Measurements from ENCODE around the gene CDC73. TPM values are rescaled to one million over a fixed set of nuclear protein-coding genes. Genes with fewer than 3 reads are reported as not detected.

The CDC73 gene
- total and polyA plus RNA-seq, 9 of the 15 experiments (the other 6 are each of a cell fraction or from before 2014, with no cell fraction given), result 19.0 to 61.7 (median 30.1) TPM

DNA sequence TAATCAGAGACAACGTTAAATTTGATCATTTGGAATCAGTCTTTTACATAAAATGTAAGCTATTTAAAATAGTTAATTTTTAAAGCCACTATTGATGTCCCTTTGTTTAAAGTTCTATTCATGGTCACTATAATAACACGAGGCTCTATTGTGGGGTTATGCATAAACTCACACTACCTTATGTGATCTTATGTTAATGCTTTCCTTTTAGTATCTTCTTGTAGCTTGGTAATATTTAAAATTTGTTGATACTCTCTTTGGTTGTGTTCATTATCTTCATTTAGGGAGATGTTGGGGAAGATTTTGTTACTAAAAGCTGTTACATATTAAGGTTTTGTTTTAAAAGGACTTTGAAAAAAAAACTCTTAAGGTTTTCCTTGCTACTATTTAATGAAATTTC lies 63.4 kb downstream of the CDC73 start:
- no peaks in the 10 kb centered on the region; a peak in 1 of 5 replicates for H3K4me1 ChIP-seq (replicated peaks in 1 of 2; ENCODE audit: control insufficient read depth in 2 of 2, insufficient read depth in 2 of 2, low read length in 2 of 2)
- H4K20me1 ChIP-seq (replicated peaks; ENCODE audit: control insufficient read depth, insufficient read depth, low read length), result peaks cover 3% of the 10 kb centered on the region; the same call in 1 of the 2 replicates
- CTCF ChIA-PET (ENCODE audit: low intra/inter-chr PET ratio), result no interaction called here
- H3K27me3 ChIP-seq (ENCODE audit: control insufficient read depth in 2 of 2, insufficient read depth in 2 of 2, low read length in 2 of 2), result no peaks in the 10 kb centered on the region
- no peaks in the 10 kb centered on the region for H3K9me3 ChIP-seq (replicated peaks; ENCODE audit: control insufficient read depth, insufficient read depth, low read depth, low read length)
- FAIRE-seq, result no peak
- ATAC-seq, result no peak
- no peak for TF ChIP-seq ZNF121 (CRISPR knock-in tag; conservative IDR thresholded peaks at IDR 0.05)
- TF ChIP-seq NR2F6 (CRISPR knock-in tag; IDR thresholded peaks at IDR 0.05), result no peak
- no peak for TF ChIP-seq POLR2AphosphoS2 (IDR thresholded peaks at IDR 0.05; ENCODE audit: low read length)
- TF ChIP-seq ZNF79 (CRISPR knock-in tag; IDR thresholded peaks at IDR 0.05; ENCODE audit: low read depth), result no peak
- TF ChIP-seq SRSF9 (IDR thresholded peaks at IDR 0.05; ENCODE audit: borderline replicate concordance, low read depth, low read length), result no peak
- TF ChIP-seq, protein P1, sequence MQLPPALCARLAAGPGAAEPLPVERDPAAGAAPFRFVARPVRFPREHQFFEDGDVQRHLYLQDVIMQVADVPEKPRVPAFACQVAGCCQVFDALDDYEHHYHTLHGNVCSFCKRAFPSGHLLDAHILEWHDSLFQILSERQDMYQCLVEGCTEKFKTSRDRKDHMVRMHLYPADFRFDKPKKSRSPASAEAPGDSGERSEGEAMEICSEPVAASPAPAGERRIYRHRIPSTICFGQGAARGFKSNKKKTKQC (CRISPR knock-in tag; IDR thresholded peaks at IDR 0.05), result no peak
- no peak overlapping the region for H3K4me3 ChIP-seq
- H3K79me2 ChIP-seq (ENCODE audit: control insufficient read depth, insufficient read depth, low read length), result peaks cover 78% of the 10 kb centered on the region
- no peak overlapping the region for H2AFZ ChIP-seq (ENCODE audit: low read depth, low read length)
- POLR2A ChIA-PET, result interaction anchor here (1.1 to 1.3 kb wide), 3 partner anchors 8 to 14 kb away, joined by 3 to 4 read pairs (median 3); no protein-coding TSS in a partner anchor
- no peaks in the 10 kb centered on the region for H3K36me3 ChIP-seq (ENCODE audit: control insufficient read depth, insufficient read depth, low read length)
- in situ Hi-C loops (cut with MboI) (no loop called here), intact Hi-C loops (cut with micrococcal nuclease) (loop anchor here (10.0 kb wide), 1 partner anchor 210 kb away; no protein-coding TSS in a partner anchor)
- no peak overlapping the region for H3K4me2 ChIP-seq (ENCODE audit: insufficient read depth, low read length)
- DNase-seq (ENCODE audit: extremely low read depth in 1 of 4, low spot score in 3 of 4), result no peak
- no peak overlapping the region for H3K9ac ChIP-seq (ENCODE audit: insufficient read depth in 1 of 2, low read depth in 2 of 2, low read length in 2 of 2)
- no TSS peak for BruUV-seq (replicated peaks)
- 36% methylated on average over 2 of the region's 2 CpGs for WGBS (ENCODE audit: insufficient coverage, low coverage, missing lambda C conversion rate)
- H3K9me1 ChIP-seq (ENCODE audit: control insufficient read depth, insufficient read depth, low read length), result no peaks in the 10 kb centered on the region
- no peak overlapping the region for H3K27ac ChIP-seq (ENCODE audit: extremely low read depth, low read depth, low read length)
